ENCODE results near the gene ENTPD2.
"Not testable (repeated sequence)": the region's sequence is repeated elsewhere in the genome, so short reads cannot be mapped to it uniquely, and the experiment has no call there.

The ENTPD2 gene

GRCh38 chr9:137064027-137064879, 10.4 kb upstream of the ENTPD2 start:
- DNase-seq (ENCODE audit: low spot score), result peak; percentile 86

DNA sequence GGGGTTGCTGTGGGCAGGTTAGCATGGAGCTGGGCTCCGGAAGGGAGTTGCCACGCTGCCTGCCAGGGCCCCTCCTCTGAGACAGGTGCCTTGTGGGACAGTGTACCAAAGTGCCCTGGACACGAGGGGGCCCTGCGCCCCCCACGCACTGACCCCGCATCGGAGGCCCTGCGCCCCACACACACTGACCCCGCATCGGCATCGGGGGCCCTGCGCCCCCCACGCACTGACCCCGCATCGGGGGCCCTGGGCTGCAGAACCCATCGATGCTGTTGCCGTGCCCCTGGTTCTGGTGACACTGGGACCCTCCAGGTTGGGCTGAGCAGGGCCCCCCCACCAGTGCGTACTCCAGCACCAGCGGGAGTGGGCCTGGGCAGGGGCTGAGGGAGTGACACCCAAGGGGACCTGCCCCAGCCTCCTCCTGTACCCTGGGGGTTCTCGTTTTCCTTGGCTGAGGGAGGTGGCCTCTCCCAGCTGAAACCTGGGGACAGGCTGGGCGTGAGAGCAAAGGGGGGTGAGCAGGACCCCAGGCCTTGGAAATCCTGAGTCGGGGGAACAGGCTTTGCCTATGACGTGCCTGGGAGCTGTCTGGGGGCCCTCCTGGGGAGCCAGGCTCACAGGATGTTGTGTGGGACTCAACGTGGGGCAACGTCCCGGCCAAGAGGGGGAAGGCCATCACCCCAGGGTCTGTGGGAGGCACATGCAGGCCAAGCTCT, 9.6 kb upstream of the ENTPD2 start:
- DNase-seq (ENCODE audit: low spot score), result no peak

- not testable (repeated sequence) for DNase-seq (ENCODE audit: low spot score)
Observed at GRCh38 chr9:137062798-137063197, 8.9 kb upstream of the ENTPD2 start.

DNA sequence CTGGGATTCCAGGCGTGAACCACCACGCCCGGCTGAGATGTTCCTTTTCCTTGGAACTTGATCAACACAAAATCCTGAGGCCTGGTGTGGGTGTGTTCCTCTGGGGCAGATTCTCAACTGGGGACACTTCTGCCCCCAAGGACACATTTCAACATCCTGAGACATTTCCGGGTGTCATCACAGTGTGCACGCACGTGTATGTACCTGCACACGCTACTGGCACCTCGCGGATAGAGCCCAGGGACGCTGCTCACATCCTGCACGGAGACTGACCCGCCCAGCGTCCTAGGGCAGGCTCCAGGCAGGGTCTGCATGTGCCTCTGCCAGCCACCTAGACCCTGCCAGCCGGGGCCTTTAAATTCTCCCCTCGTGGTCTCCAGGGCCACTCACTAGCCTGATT, 8.5 kb upstream of the ENTPD2 start:
- DNase-seq (ENCODE audit: low spot score), result no peak

DNA sequence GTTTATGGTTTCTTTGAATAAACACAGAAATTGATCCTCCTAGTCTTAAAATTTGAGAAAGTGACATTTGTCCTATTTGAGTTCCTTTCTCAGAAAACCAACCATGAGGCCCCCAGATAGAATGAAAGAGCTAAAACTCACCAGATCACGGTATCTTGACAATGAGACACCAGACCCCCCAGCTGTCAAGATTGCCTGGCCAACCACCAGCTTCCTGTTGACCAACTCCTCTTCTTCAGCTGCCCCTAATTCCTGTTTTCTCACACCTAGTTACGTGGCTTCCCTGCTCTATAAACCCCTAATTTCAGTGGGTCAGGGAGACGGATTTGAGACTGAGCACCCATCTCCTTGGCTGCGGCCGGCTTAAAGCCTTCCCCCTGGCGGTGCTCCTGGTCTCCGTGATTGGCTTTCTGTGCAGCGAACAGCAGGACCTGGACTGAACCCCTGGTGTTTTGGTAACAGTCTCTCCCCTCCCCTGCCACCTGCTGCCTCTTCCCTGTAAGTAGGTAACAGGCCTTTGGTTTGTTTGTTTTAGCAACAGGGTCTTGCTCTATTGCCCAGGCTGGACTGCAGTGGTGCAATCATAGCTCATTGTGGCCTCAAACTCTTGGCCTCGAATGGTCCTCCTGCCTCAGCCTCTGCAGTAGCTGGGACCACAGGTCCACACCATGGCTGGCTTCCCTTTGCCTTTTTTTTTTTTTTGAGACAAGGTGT, 4.8 kb upstream of the ENTPD2 start:
- DNase-seq (ENCODE audit: low spot score), result no peak

DNA sequence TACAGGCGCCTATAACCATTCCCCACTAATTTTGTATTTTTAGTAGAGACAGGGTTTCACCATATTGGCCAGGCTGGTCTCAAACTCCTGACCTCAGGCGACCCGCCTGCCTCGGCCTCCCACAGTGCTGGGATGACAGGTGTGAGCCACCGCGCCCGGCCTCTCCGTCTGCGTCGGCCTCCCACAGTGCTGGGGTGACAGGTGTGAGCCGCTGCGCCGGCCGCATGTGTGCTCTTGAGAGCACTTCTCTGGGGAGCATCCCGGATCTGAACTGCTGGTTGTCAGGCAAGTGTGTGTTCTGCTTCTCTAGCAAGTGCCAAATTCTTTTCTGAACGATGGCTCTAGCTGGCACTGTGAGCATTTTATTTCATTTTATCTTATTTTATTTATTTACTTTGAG, 3.7 kb upstream of the ENTPD2 start:
- DNase-seq (ENCODE audit: low spot score), result no peak

DNA sequence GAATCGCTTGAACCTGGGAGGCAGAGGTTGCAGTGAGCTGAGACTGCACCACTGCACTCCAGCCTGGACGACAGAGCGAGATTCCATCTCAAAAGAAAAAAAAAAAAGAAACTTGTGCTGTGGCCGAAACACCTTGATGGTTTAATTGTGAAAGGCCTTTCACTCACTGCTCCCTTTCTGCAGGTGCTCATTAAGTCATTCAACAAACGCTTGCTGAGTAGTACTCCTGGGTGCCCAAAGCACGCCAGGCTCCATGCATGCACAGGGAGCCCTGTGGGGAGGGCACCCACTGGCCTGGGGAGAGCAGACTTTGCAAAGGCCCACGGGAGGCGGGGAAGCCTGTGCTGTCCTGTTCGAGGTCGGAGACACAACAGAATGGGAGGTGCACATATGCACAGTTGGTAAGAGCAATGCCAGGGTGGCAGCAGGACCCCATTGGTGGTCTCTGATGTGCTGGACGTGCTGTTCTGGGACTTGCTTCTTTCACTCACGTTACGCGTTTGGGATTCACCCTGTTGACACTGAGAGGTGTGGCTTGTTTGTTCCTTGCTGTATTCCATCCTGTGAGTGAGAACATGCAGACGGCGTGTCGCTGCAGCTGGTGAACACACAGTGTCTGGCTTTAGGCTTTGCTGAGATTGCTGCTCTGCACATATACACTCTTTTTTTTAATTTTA, 3.0 kb upstream of the ENTPD2 start:
- no peak for DNase-seq (ENCODE audit: low spot score)

DNA sequence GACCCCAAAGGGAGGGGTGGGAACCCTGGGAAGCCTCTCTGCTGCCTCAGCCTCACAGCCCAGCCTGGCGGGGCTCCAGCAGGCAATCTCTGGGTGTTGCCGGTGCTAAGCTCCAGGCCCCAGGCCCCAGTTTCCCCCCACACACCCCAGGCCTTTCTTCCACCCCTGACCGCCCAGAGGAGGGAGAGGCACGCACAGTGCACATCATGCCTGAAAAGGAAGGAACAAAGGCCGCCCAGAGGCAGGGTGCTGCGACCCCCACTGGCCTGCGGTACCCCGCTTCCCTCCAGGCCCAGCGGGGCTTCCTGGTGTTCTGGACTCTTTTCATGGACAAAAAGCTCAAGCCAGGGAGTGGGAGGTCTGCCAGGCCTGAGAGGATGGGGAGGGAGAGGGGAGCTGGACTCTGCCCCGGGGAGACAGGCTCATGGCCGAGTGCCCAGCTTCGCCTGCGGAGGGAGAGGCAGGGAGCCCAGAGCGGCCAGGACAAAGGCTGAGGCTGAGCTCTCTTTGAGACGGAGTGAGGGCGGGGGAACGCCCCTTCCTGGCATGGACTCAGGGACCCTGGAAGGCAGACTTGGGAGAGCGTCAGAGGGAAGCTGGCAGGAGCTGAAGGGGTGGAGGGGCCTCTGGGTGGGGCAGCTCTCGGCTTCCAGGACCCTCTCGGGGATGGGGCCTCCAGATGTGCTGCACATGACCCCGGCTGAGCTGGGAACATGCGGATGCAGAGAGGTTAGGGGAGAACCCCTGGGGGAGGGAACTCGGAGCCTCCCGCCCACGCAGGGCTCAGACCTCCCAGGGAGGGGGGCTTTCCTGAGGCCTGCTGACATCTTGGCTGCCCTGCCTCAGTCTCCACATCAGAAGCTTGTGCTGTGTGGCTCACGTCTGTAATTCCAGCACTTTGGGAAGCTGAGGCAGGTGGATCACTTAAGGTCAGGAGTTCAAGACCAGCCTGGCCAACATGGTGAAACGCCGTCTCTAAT, 1.8 kb upstream of the ENTPD2 start:
- DNase-seq (ENCODE audit: low spot score), result peak; percentile 76

GRCh38 chr9:137054932-137055384, 1.1 kb upstream of the ENTPD2 start:
- DNase-seq (ENCODE audit: low spot score), result no peak

- no peak for DNase-seq (ENCODE audit: low spot score)
Observed at GRCh38 chr9:137052998-137053943, 590 bp downstream of the ENTPD2 start.

DNA sequence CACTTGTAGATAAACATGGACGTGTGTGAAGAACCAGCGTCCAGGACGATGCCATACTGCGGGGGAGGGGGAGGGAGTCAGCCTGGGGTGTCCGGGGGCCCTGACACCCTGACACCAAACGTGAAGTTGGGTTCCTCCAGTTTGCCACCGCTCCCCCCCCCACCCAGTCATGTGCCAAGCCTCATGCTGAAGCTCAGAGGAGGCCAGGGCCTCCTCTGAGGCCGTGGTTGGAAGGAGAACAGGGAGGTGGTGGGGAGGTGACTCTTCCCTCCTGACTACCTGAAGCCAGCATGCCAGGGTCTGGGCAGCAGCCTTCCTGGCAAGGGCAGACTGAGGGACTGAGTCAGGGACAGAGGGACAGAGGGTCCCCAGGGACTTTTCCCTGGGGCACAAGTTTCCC, 1.6 kb downstream of the ENTPD2 start:
- no peak for DNase-seq (ENCODE audit: low spot score)

GRCh38 chr9:137051145-137051724, 2.6 kb downstream of the ENTPD2 start:
- DNase-seq (ENCODE audit: low spot score), result no peak

DNA sequence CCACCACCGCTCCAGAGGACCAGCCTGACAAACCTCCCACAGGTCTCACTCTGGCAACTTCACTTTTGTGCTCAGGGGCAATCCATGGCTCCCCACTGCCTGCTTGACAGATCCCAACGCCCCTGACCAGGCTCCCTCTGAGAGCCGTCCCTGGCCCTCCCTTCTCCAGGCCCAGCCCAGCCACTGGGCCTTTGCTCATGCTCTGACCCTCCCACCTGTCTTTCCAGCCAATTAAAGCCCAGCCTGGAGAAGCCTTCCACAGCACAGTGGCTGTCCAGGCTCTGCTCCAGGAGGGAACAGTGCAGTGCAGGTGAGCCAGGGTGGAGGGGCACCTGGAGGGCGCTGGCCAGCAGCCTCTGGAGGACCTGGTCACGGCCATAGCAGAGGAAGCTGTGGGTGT, 3.3 kb downstream of the ENTPD2 start:
- DNase-seq (ENCODE audit: low spot score), result no peak

DNA sequence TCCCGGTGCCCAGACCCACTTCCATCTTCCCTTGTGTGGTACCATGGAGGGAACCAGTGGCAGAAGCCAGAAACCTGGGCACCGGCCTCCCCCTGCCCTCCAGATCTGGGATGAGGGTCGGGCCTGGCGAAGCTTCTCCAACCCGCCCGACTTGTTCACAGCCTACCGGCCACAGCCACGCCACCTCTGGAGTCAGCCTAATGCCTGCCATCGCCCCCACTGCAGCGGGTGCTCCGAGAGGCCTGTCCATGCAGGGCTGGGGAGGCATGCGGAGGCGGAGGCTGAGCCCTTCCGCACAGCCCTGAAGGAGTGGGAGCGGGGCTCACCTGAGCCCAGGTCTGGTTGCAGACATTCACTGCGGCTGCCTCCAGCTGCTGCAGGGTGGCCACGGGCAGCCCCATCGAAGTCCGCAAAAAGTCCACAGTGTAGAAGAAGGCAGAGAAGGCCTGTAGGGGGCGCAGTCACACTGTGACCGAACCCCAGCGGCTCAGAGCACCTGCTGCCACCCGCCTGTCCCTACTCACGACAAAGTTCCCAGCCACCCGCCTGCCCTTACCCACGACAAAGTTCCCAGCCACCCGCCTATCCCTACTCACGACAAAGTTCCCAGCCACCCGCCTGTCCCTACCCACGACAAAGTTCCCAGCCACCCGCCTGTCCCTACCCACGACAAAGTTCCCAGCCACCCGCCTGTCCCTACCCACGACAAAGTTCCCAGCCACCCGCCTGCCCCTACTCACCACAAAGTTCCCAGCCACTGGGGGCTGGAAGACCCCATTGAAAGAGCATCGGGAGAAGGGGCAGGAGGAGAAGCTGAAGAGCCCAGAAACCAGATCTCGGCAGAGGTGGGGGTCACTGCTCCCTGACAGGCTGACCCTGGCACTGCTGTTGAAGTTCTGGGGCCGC, 4.1 kb downstream of the ENTPD2 start:
- DNase-seq (ENCODE audit: low spot score), result peak; percentile 78

GRCh38 chr9:137048655-137049543, 5.0 kb downstream of the ENTPD2 start:
- DNase-seq (ENCODE audit: low spot score), result no peak

DNA sequence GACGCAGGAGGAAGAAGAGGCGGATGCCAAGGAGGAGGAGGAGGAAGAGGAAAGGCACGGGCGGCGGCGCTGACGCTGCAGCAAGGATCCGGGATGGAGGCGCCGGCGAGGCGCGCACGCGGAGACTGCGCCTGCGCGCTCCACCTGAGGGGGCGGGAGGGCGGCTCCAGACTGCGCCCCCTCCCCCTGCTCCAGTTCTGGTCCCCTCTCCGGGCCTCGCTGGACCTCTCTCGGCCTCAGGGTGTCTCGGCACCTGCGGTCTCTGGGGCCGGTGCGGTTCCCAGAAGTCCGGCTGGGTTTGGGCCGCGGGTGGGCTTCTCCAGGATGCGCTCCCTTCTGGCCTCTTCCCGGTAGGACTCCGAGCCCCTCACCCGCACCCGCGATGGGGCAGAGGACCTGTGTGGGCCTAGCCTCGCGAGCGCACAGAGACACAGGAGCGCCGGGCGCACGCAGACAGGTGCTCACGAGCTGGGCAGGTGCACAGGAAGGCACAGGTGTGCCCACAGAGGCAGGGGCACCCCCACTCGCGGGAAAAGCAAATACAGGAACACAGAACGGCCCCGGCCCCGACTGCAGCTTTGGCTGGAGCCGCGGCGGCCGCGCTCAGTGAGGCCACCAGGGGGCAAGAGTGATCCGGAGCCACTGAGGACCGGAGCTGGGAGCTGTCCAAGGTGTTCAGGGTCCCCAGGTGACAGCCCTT, 7.6 kb downstream of the ENTPD2 start, which contains the start of gene NPDC1:
Gene NPDC1, minus strand, starts transcription at position 90 of the 700 bp plus-strand sequence. CDS start 188 bp downstream, outside the sequence.
- DNase-seq (ENCODE audit: low spot score), result peak; percentile 94

Data from AG08396 (cell line).